ENCODE results near the gene ZBTB7C.

ZBTB7C gene

GRCh38 chr18:48326901-48327675 lies 82.1 kb downstream of the ZBTB7C start:
- no peak for DNase-seq (ENCODE audit: low read depth in 2 of 2)

- no peak for DNase-seq (ENCODE audit: low read depth in 2 of 2)
Observed at GRCh38 chr18:48325115-48325665, 84.0 kb downstream of the ZBTB7C start.

- no peak for DNase-seq (ENCODE audit: low read depth in 2 of 2)
Observed at GRCh38 chr18:48324651-48325050, 84.5 kb downstream of the ZBTB7C start.

- DNase-seq (ENCODE audit: low read depth in 2 of 2), result no peak
Observed at GRCh38 chr18:48323151-48323550, 86.0 kb downstream of the ZBTB7C start.

- DNase-seq (ENCODE audit: low read depth in 2 of 2), result no peak
Observed at GRCh38 chr18:48321536-48321935, 87.6 kb downstream of the ZBTB7C start.

GRCh38 chr18:48321121-48321520 lies 88.1 kb downstream of the ZBTB7C start:
- no peak for DNase-seq (ENCODE audit: low read depth in 2 of 2)

GRCh38 chr18:48320639-48320945 lies 88.6 kb downstream of the ZBTB7C start:
- DNase-seq (ENCODE audit: low read depth in 2 of 2), result no peak

- no peak for DNase-seq (ENCODE audit: low read depth in 2 of 2)
Observed at GRCh38 chr18:48319801-48320638, 89.2 kb downstream of the ZBTB7C start.

GRCh38 chr18:48318436-48318835 lies 90.7 kb downstream of the ZBTB7C start:
- DNase-seq (ENCODE audit: low read depth in 2 of 2), result no peak

GRCh38 chr18:48317781-48318381 lies 91.3 kb downstream of the ZBTB7C start:
- DNase-seq (ENCODE audit: low read depth in 2 of 2), result no peak

GRCh38 chr18:48316177-48316576 lies 93.0 kb downstream of the ZBTB7C start:
- no peak for DNase-seq (ENCODE audit: low read depth in 2 of 2)

- no peak for DNase-seq (ENCODE audit: low read depth in 2 of 2)
Observed at GRCh38 chr18:48314690-48315089, 94.5 kb downstream of the ZBTB7C start.

GRCh38 chr18:48313792-48314191 lies 95.4 kb downstream of the ZBTB7C start:
- no peak for DNase-seq (ENCODE audit: low read depth in 2 of 2)

- DNase-seq (ENCODE audit: low read depth in 2 of 2), result no peak
Observed at GRCh38 chr18:48312066-48312465, 97.1 kb downstream of the ZBTB7C start.

- no peak for DNase-seq (ENCODE audit: low read depth in 2 of 2)
Observed at GRCh38 chr18:48310999-48311398, 98.2 kb downstream of the ZBTB7C start.

- DNase-seq (ENCODE audit: low read depth in 2 of 2), result no peak
Observed at GRCh38 chr18:48310353-48310752, 98.8 kb downstream of the ZBTB7C start.

GRCh38 chr18:48308755-48309575 lies 100.2 kb downstream of the ZBTB7C start:
- DNase-seq (ENCODE audit: low read depth in 2 of 2), result no peak

- DNase-seq (ENCODE audit: low read depth in 2 of 2), result no peak
Observed at GRCh38 chr18:48308027-48308635, 101.1 kb downstream of the ZBTB7C start.

GRCh38 chr18:48306838-48307237 lies 102.3 kb downstream of the ZBTB7C start:
- no peak for DNase-seq (ENCODE audit: low read depth in 2 of 2)

GRCh38 chr18:48304906-48305693 lies 104.1 kb downstream of the ZBTB7C start:
- DNase-seq (ENCODE audit: low read depth in 2 of 2), result no peak

Data from stimulated activated CD4-positive, alpha-beta T cell treated with anti-CD3 and anti-CD28 coated beads, Interleukin-4, amount 100 ng/mL, for 48 hours (primary cell).